ENCODE results near the gene ASB8.
A peak's percentile ranks its signal among the peaks of the same experiment; 100 is the strongest.
"Not testable (repeated sequence)": the region's sequence is repeated elsewhere in the genome, so short reads cannot be mapped to it uniquely, and the experiment has no call there.

The ASB8 gene

DNA sequence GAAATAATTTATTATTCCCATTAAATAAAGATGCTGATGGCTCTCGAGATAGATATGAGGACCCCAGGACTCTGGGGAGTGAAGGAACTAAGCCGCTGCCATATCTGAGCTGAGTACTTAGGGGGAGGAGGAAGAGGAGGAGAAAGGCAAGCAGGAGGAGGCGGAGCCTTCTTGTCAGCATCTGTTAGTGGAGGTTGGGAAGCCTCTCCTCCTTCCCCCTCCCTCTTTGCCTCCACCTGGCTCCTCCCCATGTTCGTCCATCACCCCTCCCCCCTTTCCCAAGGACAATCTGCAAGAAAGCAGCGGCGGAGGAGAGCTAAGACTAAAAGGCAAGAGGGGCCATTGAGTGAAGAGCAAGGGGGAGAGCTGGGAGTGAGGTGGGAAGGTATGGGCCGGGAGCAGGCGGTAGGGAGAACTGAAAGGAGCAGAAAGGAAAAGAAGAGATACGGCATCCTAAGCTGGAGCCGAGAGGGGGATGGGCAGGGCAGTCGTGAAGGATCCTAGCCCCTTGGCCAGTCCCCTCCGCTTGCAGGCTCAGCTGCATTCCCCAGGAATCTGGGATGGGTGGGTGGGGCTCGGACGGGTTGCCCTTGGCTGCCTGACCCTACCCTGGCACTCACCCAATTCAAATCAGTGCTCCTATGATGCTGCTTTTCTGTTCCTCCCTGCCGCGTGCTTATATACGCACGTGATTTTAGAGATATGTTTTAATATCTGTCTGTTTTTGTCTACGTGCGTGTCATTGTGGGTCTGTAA lies 38.1 kb downstream of the ASB8 start, which contains the start of gene PFKM:
PFKM (plus strand) TSS at position 287 of the 756 bp plus-strand sequence. CDS start 3,411 bp downstream, outside the sequence.
- Histone ChIP-seq H3K27me3 (peaks cover 60% of the 10 kb centered on the region), H3K9me3 (no peaks in the 10 kb centered on the region), H3K4me1 (ENCODE audit: control insufficient read depth in 1 of 2, insufficient read depth in 1 of 2, low read depth in 1 of 2, low read length in 1 of 2) (peaks cover 4 to 8% of the 10 kb centered on the region in 2 experiments), H3K4me3 (ENCODE audit: low read depth in 1 of 2, low read length in 1 of 2) (peak within 1 kb of the TSS in 1 of 2 experiments; percentile 25), H3K27ac (no peak within 1 kb of the TSS), H3K36me3 (no peaks in the 10 kb centered on the region)
- TF ChIP-seq, protein P1, sequence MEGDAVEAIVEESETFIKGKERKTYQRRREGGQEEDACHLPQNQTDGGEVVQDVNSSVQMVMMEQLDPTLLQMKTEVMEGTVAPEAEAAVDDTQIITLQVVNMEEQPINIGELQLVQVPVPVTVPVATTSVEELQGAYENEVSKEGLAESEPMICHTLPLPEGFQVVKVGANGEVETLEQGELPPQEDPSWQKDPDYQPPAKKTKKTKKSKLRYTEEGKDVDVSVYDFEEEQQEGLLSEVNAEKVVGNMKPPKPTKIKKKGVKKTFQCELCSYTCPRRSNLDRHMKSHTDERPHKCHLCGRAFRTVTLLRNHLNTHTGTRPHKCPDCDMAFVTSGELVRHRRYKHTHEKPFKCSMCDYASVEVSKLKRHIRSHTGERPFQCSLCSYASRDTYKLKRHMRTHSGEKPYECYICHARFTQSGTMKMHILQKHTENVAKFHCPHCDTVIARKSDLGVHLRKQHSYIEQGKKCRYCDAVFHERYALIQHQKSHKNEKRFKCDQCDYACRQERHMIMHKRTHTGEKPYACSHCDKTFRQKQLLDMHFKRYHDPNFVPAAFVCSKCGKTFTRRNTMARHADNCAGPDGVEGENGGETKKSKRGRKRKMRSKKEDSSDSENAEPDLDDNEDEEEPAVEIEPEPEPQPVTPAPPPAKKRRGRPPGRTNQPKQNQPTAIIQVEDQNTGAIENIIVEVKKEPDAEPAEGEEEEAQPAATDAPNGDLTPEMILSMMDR (IDR thresholded peaks at IDR 0.05): no peak

DNA sequence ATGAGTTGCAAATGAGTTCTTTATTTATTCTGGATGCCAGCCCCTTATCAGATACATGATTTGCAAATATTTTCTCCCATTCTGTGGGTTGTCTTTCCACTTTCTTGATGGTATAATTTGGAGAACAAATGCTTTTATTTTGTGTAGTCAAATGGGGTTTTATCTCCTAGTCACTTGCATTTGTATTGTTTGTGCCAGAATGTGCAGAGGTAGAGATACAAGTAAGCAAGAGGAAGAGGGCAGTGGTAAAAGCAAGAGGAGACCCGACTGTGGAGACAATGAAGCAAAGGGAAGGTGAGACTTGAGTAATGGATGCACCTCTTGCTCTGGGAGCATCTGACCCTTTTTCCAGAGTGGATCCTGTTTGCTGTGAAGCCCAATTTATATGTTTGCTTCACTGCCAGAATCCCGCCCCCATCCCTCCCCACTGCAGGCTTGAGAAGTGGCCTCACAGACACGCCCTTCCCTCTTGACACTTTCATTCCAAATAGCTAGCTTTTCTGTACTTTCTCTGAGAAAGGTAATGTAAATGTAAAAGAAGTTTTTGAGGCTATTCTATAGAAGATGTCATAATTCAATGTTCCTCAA lies 38.9 kb downstream of the ASB8 start:
- no peak overlapping the region for H3K4me3 ChIP-seq (ENCODE audit: low read depth in 1 of 2, low read length in 1 of 2)
- peaks cover 64% of the 10 kb centered on the region for H3K27me3 ChIP-seq
- peaks cover 4 to 8% of the 10 kb centered on the region in 2 experiments for H3K4me1 ChIP-seq (ENCODE audit: control insufficient read depth in 1 of 2, insufficient read depth in 1 of 2, low read depth in 1 of 2, low read length in 1 of 2)
- no peak overlapping the region for H3K27ac ChIP-seq
- no peaks in the 10 kb centered on the region for H3K36me3 ChIP-seq
- TF ChIP-seq, protein P1 (IDR thresholded peaks at IDR 0.05): no peak
- no peaks in the 10 kb centered on the region for H3K9me3 ChIP-seq

DNA sequence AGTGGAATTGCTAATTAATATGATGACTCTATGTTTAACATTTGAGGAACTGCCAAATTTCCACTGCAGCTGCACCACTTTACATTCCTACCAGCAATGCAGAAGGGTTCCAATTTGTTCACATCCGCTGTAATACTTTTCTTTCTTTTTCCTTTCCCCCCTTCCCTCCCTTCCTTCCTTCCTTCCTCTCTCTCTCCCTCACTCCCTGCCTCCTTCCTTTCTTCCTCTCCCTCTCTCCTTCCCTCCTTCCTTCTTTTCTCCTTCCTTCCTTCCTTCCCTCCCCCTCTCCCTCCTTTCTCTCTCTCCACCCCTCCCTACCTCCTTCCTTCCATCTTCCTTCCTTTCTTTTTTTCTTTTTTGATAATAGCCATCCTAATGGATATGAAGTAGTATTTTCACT lies 41.4 kb downstream of the ASB8 start:
- TF ChIP-seq, protein P1 (IDR thresholded peaks at IDR 0.05): no peak
- no peaks in the 10 kb centered on the region for H3K36me3 ChIP-seq
- no peak overlapping the region for H3K27ac ChIP-seq
- no peak overlapping the region for H3K4me3 ChIP-seq (ENCODE audit: low read depth in 1 of 2, low read length in 1 of 2)
- H3K9me3 ChIP-seq: no peaks in the 10 kb centered on the region
- H3K27me3 ChIP-seq: peaks cover 77% of the 10 kb centered on the region
- H3K4me1 ChIP-seq (ENCODE audit: control insufficient read depth in 1 of 2, insufficient read depth in 1 of 2, low read depth in 1 of 2, low read length in 1 of 2): peaks cover 4 to 8% of the 10 kb centered on the region in 2 experiments

DNA sequence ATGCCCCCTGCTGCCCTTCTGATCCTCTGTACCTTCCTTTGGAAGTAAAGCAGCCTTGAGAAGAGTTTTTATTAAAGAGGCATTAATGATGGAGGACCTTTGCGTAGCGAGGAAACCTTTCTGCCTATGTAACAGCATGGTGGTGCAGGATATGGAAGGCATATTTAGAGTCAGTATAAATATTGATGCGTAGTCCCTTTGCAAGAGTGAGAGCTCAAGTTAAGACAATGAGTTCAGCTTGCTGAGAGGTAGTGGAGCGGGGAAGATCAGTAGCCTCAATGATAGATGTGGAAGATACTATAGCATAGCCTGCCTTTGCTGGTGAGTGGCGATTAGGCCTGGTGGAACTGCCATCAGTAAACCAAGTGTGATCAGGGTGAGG lies 46.0 kb downstream of the ASB8 start:
- H3K36me3 ChIP-seq; H3K9me3 ChIP-seq; H3K4me3 ChIP-seq (ENCODE audit: low read depth in 1 of 2, low read length in 1 of 2); H3K27ac ChIP-seq; H3K4me1 ChIP-seq (ENCODE audit: control insufficient read depth in 1 of 2, insufficient read depth in 1 of 2, low read depth in 1 of 2, low read length in 1 of 2): not testable (repeated sequence)
- peaks cover 65% of the 10 kb centered on the region for H3K27me3 ChIP-seq

DNA sequence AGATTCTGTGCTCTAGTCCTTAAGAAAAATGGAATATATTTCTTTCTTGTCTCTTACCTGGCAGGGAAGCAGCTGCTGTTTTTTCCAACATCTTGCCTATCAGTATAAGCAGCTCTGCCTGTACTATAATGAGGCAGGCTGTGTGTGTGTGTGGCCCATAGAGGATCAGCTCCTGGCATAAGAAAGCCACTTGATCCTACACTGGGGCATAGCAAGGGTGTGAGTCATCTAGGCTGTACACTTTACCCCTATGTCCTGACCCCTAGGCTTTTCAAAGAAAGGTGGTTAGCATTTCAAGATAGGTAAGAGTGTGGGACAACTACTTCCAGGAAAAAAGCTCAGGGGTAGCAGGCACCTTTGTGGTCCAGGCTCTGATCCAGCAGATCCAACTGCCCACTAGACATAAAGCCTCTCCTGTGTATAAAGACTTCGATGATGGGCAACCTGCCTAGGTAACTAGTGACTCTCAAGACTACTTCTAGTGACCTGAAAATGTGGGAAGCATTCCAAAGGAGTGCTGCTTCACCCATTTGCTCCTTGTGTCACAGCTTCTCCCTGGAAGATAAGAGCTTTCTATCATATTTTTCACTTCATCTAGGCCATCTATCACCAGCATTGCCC lies 46.5 kb downstream of the ASB8 start:
- no peak overlapping the region for H3K27ac ChIP-seq
- no peak overlapping the region for H3K4me3 ChIP-seq (ENCODE audit: low read depth in 1 of 2, low read length in 1 of 2)
- no peaks in the 10 kb centered on the region for H3K36me3 ChIP-seq
- peaks cover 63% of the 10 kb centered on the region for H3K27me3 ChIP-seq
- TF ChIP-seq, protein P1 (IDR thresholded peaks at IDR 0.05): no peak
- peaks cover 7 to 8% of the 10 kb centered on the region in 2 experiments for H3K4me1 ChIP-seq (ENCODE audit: control insufficient read depth in 1 of 2, insufficient read depth in 1 of 2, low read depth in 1 of 2, low read length in 1 of 2)
- no peaks in the 10 kb centered on the region for H3K9me3 ChIP-seq

DNA sequence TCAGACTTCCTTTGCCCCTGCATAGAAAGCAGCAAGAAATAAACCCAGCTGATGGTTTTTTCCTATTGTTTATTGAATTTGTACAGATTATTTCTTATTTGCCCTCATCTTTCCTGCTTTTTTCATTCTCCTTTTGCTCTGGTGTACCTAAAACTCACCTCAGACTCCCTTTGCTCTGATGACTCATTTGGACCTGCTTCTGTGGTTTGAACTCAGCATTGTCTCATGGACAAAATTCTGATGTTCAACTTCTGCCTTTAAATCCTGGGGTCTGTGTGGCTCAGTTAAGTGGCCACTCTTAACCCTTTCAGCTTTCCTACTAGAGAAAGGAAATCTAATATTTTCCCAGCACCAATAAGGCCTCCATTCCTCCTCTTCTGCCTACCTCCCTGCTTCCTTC lies 47.9 kb downstream of the ASB8 start:
- Histone ChIP-seq H3K27ac (no peak overlapping the region), H3K9me3 (no peaks in the 10 kb centered on the region), H3K4me1 (ENCODE audit: control insufficient read depth in 1 of 2, insufficient read depth in 1 of 2, low read depth in 1 of 2, low read length in 1 of 2) (peaks cover 13 to 17% of the 10 kb centered on the region in 2 experiments), H3K4me3 (ENCODE audit: low read depth in 1 of 2, low read length in 1 of 2) (no peak overlapping the region), H3K36me3 (no peaks in the 10 kb centered on the region), H3K27me3 (peaks cover 52% of the 10 kb centered on the region)
- TF ChIP-seq, protein P1 (IDR thresholded peaks at IDR 0.05): no peak

Data from neutrophil (primary cell).